ENCODE measurements around the gene FBXW10. TPM values are rescaled to one million over a fixed set of nuclear protein-coding genes. Genes with fewer than 3 reads are reported as not detected.
"Not testable (repeated sequence)": the region's sequence is repeated elsewhere in the genome, so short reads cannot be mapped to it uniquely, and the experiment has no call there.

Gene FBXW10
- total RNA-seq, 1 donor from 2014 or later: 0.51 TPM

DNA sequence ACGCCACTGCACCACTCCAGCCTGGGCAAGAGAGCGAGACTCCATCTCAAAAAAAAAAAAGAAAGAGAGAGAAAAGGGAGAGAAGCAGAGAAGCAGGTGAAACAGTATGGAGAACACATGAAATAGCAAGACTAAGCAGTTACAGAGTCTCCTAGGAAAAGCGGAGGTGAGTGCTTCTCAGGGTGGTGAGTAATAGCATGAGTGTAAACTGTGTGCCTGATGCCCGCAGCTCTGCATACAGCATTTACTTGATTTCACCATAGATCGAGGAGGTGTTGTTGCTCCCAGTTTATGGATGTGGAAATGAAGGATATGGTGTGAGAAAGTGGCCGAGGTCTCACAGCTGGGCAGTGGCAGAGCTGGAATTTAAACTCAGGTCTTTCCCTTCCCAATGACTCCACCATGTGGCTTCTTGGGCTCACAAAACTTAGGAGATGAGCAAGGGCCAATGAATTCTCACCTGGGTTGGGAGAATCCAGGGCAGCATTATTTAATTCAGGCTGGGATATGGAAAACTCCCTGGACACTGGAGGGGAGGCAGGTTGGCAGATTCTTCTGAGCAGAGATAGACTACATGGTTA lies 10.1 kb downstream of the FBXW10 start:
- not testable (repeated sequence) for DNase-seq (ENCODE audit: low spot score)

DNA sequence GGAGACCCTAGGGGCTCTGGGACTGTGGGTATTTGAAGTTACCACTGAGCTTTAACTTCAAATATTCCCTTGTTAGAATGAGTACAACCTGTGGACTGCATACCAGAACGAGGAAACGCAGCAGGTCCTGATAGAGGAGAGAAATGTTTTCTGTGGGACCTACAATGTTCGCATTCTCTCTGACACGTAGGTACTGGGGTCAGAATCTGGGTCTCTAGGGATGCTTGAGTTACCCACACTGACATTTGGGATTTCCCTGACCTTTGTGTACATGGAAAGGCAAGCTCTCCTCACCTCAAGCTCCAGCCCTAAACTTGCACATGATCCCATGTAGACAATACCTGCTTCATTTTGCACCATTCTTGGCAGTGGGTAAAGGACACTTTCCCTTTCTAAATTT lies 12.1 kb downstream of the FBXW10 start:
- not testable (repeated sequence) for DNase-seq (ENCODE audit: low spot score)

DNA sequence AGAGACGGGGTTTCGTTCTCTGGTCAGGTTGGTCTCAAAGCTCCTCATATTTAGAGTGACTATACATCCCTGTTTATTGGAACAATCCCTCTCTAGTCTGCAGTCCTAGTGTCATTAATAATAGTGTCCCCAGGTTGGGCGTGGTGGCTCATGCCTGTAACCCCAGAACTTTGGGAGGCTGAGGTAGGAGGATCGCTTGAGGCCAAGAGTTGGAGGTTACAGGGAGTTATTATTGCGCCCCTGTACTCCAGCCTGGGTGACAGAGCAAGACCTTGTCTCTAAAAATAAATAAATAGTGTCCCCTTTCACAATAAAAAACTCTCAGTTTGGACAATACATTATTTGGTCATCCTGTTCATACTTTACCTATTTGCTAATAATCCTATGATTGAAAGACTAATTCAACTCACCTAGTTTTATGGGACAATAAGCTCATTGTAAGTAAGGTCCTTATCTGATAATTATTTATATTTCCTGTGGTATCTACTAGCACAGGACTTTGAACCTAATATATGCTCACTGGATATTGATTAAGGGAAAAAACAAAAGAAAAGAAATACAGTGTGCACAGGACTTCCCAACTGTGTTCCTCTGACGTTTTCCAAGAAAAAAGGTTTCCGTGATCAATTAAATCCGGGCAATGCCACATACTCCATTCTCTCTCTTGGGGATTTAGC lies 13.7 kb downstream of the FBXW10 start:
- DNase-seq (ENCODE audit: low spot score): not testable (repeated sequence)

DNA sequence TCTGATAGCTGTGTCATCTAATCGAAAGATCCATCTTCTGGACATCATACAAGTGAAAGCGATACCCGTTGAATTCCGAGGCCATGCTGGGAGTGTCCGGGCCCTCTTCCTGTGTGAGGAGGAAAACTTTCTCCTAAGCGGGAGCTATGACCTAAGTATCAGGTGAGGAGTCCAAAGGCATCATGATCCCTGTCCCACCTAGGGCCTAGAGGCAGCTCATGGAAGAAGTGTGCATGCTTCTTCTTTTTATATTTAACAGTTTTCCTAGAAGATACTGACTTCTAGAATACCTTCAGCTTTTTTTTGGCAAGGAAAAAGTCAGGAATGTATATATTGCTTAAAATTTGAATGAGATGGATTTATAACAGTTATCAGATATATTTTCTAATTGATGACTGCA lies 14.5 kb downstream of the FBXW10 start:
- not testable (repeated sequence) for DNase-seq (ENCODE audit: low spot score)

DNA sequence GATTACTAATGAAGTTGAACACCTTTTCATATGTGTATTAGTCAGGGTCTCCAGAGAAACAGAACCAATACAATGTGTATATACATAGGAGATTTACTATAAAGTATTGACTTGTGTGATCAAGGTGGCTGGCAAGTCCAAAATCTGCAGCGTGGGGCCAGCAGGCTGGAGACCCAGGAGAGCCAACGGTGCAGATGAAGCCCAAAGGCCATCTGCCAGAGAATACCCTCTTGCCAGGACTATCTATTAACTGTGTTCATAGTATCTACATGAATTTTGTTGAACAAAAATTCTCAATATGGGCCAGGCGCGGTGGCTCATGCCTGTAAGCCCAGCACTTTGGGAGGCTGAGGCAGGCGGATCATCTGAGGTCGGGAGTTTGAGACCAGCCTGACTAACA lies 16.4 kb downstream of the FBXW10 start:
- not testable (repeated sequence) for DNase-seq (ENCODE audit: low spot score)

DNA sequence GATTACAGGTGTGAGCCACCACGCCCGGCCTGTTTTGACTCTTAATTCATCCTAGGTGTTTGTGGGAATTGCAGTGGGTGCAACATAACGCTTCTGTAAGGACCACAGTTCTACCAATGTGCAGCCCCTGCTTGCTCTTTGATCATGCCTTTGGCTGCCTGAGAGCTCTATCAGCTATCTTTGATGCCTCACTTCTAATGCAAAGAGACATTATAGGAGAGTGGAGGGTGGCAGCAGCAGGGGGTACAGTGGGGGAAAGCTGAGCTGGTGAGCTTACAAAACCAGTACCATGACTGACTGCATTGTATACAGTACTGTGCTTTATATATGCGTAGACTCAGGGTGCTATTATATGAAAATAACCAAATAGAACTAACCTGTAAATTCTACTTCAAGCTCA lies 26.7 kb downstream of the FBXW10 start:
- DNase-seq (ENCODE audit: low spot score): not testable (repeated sequence)

DNA sequence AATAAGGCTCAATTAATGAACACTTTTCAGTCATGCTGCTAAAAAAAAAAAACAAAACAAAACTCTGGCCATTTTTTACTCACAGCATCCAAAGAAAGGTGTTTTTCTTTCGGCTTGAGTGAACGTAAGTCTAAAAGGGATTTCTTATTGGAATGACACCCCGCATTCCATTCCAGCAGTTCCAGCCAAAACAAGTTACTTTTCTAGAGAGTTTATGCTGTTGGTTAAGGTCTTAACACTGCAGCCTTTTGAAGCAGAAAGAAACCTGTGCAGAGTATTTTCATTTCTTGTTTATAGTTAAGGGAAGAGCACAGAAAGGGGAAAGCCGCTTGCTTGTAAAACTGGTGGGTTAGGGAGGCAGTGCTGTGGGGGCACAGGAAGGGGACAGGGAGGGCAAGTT lies 27.2 kb downstream of the FBXW10 start:
- DNase-seq (ENCODE audit: low spot score): not testable (repeated sequence)

DNA sequence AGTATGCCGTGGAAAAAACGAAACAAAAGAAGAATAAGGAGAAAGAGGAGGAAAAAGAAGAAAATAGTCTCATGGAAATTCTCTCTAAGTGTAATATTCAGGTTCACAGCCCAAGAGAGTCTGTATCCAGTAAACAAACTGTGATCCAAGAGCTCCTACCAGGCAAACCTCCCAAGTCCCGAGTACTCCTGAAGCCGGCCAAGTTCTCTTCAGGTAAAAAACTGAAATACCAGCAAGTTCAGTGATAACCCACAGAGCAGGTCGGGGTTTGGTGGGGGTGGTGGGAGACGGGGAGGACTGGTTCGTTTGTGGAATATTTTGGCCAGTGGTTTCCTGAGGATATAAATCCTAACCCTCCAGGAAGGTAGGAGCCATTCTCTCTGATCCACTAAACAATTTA lies 28.6 kb downstream of the FBXW10 start:
- DNase-seq (ENCODE audit: low spot score): no peak

DNA sequence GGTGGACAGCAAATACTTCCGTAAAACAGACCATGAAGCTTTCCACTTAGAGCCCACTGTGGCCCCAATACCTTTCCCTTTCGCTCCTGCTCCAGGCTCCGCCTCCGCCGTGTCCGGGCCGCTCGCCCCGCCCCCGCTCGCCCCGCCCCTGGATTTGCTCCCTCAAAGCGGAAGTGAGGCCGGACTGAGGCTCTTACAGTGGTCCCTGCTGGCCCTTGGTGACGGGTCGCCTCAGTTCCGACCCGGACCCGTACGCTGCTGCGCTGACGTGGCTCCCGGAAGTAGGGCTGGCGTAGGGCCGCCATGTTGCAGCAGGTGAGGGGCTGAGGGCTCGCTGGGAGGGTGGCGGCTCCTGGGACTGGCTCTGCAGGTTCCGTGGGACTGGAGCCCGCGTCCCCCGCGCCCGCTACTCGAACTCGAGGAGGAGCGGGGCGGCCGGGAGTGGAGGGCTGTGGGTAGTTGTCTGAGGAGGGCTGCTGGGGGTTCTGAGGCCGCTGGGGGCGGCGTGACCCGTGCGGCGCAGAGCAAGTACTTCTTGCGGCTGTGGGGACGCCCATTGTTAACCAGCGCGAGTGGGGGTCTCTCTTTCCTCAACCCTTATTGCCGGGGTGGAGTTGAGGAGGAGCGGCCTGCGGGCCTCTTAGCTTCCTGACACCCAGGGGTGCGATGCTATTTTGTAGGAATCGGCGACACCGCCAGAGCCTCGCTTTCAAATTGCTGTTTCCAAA lies 37.3 kb downstream of the FBXW10 start, which contains the start of gene TVP23B:
Gene TVP23B (plus strand): TSS at position 193 of the 728 bp plus-strand sequence. CDS start 111 bp downstream, at position 304.
- peak; percentile 98 for DNase-seq (ENCODE audit: low spot score)

DNA sequence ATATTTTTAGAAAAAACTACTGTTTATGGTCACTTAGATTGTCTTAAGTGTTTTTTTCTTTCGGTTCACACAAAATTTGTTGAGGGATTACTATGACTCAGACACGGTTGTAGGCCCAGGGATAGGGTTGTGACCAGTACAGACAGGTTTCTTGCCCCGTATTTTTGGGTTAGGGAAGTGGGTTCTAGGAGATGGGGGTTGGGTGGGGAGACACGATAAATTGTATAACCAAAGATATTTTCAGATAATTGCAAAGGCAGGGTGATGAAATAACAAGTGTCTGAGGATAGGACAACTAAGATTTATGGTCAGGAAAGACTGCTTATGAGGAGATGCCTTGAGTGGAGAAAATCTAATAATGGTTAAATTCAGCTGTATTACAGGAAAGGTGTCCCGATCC lies 38.0 kb downstream of the FBXW10 start:
- DNase-seq (ENCODE audit: low spot score): not testable (repeated sequence)

DNA sequence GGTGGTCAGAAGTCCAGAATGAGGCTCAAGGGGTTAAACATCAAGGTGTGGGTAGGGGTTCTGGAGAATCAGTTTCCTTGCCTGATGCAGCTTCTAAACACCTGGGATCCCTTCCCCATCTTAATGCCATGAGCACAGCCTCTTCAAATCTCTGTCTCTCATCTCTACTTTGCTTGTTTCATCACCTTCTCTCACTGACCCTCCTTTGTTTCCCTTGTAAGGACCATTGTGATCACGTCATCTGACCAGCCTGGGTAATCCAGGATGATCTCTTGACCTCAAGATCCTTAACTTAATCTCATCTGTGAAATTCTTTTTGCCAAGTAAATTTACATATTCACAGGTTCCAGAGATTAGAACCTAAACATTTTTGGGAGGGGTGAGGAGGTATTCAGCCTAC lies 42.1 kb downstream of the FBXW10 start:
- DNase-seq (ENCODE audit: low spot score): not testable (repeated sequence)

DNA sequence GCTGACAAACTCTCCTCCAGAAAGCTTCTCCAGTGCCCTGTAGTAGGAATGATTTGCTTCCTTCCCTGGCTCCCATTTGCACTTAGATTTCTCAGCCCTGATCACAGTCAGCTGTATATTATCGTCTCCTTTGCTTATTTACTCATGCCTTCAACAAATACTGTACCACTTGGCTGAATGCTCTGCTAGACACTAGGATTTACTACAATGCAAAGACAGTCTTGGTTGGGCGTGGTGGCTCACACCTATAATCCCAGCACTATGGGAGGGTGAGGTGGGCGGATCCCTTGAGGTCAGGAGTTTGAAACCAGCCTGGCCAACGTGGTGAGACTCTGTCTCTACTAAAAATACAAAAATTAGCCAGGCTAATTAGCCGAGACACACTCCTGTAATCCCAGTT lies 43.0 kb downstream of the FBXW10 start:
- DNase-seq (ENCODE audit: low spot score): not testable (repeated sequence)

DNA sequence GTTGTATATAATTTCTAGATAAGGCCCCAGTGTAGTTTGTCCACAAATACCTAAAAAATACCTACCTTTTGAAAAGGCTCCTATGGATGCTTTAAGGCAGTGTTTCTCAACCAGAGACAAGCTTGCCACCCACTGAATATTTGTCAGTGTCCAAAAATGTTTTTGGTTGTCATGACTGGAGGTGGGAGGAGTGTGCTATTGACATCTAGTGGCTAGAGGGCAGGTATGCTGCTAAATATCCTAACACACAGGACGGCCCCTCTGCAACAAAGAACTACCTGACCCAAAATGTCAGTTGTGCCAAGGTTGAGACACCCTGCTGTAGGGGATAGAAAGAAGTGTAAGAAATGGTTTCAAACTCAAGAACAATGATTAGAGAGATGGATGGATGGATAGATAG lies 47.5 kb downstream of the FBXW10 start:
- DNase-seq (ENCODE audit: low spot score): not testable (repeated sequence)

DNA sequence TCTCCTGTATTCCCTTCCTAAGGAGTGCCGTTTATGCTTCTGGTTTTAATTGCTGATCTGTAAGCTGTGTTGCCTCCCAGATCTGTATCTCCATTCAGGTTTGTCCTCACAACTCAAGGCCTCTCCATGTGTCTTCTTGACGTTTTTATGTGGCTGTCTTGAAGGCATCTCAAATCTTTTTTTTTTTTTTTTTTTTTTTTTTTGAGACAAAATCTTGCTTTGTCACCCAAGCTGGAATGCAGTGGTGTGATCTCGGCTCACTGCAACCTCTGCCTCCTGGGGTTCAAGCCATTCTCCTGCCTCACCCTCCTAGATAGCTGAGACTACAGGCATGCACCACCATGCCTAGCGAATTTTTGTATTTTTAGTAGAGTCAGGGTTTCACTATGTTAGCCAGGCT lies 51.0 kb downstream of the FBXW10 start:
- DNase-seq (ENCODE audit: low spot score): not testable (repeated sequence)

DNA sequence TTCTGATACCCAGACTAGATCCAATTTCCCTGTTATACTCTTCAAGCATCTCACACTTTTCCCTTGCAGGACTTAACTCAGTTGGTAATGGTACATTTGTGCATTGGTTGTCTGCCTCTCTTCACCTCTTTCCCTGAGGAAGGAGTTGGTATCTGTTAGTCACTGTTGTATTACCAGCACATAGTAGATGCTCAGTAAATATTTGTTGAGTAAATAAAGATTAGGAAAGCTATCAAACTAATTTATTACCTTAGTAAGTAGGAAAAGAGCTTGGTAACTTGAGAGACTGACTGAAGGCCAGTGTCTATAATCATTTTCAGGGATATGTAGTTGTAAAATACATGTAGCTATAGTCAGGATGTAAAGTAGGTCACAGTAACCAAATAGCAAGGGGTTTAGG lies 53.0 kb downstream of the FBXW10 start:
- not testable (repeated sequence) for DNase-seq (ENCODE audit: low spot score)

DNA sequence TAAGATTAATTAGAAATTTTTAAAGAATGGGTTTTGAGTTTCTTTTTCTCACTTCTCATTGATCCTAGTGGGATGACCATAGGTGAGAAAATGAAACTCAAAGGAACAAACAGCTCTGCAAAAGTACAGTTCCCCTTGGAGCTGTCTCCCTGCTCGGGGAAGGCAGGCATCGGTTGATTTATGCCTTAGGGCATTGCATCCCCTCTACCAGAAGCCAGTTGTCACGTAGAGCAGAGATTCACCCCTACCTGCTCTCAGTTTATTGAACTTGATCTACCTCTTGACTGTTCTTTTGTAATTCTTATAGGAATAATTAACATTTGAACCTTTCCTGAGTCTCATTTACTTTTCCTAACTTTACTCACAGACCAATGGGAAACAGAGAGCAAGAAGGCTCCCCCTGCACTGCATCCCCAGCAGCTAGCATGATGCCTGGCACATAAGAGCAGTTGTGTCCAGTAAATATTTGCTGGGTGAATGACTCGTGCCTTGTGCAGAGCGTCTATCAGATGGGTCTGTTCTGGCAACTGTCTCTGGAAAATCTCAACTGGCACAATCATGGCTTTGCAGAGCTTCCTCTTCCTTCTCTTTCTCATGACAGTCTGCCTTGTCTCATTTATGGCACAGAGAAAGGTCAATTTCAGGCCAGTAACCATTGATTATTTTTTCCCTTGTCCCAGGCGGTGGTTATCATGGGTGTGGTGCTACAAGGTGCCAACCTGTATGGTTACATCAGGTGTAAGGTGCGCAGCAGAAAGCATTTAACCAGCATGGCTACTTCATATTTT lies 59.8 kb downstream of the FBXW10 start:
- DNase-seq (ENCODE audit: low spot score): not testable (repeated sequence)

DNA sequence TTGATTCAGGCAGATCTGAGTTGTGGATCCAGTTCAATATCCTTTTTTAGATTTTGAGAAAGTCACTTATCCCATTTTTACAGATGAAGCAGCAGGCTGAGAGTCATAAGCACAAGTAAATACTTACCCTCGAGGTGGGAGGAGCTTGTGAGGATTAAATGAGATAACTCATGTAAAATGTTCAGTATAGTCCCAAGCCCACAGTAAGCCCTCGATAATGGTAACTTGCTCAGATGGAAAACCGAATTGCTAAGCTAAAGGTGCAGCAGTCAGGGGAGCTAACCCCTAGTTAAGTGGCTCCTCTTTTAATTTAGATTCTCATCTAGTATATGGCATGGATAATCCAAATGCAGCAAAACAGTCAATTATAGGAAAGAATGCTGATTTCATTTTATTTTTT lies 72.1 kb downstream of the FBXW10 start:
- not testable (repeated sequence) for DNase-seq (ENCODE audit: low spot score)

DNA sequence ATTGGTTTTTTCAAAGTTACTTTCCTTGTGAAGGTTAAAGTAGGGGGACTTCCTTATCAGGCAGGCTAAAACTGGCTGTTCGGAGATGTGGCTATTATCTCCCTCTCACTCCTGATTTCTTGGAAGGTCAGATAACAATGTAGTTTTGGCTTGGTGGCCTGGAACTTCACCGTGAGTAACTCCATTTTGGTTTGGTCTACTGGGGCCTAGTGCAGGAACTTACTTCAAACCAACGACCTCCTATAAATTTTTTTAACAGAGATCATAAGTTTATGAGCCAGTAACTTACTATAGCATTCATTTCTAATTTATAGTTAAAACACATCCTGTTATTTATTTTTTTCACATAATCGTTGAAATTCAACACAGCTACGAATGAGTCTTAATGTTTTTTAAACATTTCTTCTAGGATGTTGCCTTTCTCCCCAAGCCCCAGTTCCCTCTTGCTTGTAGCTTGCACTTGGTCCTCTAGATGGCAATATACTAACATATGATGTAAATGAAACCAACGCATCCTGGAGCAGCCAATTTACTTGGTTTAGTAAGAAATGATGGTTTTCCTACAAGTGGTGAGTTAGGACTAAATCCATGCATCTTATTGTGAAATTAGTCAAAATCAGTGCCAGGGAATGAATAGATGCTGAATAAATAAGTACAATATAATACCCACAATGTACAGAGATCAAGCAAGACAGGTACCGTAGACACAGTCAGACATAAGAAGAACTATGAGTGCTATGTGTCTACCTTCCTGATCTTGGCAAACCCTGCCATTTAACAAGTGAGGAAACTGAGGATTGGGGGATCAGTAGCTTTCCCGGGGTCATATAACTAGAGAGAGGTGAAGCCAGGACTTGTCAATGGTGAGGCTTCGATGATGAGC lies 72.9 kb downstream of the FBXW10 start:
- not testable (repeated sequence) for DNase-seq (ENCODE audit: low spot score)

DNA sequence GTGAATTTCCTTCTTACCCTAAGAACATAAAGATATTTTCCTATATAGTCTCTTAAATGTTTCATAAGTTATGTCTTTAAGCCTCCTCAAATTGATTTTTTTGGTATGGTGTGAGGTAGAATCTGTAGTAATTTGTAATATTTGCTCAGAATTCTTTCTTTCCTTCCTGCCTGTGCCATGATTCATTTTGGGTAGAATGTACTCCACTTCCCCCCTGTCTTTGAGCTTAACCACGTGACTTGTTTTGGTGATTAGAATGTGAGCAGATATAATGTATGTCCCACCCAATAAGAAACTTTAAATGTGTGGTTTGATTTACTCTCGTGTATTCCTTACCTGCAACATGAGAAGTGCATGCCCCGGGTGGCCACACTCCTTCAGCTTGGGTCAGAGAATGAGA lies 77.6 kb downstream of the FBXW10 start:
- not testable (repeated sequence) for DNase-seq (ENCODE audit: low spot score)

DNA sequence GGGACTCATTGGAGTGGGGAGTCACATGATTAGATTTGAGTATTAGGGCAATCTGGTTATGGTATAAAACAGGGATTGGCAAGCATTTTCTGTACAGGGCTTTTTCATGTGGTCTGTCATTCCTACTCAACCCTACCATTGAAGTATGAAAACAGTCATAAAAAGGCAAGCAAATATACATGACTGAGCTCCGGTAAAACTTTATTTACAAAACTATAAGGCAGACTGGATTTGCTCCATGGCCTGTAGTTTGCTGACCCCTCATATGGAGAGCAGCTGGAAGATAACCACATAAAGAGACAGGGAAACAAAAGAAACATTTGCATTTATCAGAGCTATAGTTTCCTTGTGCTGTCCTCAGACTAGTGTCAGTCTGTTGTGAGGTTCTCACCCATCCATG lies 83.8 kb downstream of the FBXW10 start:
- DNase-seq (ENCODE audit: low spot score): not testable (repeated sequence)
